ENCODE data around the gene ADCY7. TPM values are rescaled to one million over a fixed set of nuclear protein-coding genes. Genes with fewer than 3 reads are reported as not detected.

Gene ADCY7
- total RNA-seq, 1 donor from 2014 or later: 78.0 TPM

DNA sequence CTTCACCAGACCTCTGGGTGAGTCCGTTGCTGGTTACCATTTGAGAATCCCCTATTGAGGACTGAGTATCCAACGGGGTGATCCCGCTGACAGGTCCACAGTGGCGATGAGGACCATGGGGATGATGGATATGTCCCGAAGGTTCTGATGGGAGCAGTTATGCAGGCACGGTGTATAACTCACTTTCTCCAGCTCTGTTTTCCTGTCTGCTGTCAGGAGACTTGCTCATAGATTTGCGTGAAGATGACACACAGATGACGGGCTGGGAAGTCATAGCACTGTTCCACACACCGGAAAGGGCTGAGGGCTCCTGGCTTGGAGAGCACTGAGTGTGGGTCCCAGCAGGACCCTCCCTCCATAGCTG is 22.2 kb upstream of the ADCY7 start:
- peaks cover 16% of the 10 kb centered on the region for H3K4me1 Mint-ChIP-seq (ENCODE audit: low read depth)
- peaks cover 12% of the 10 kb centered on the region for H3K27me3 Mint-ChIP-seq (ENCODE audit: insufficient read depth)
- H3K9me3 Mint-ChIP-seq: no peaks in the 10 kb centered on the region
- DNase-seq (ENCODE audit: low spot score): no peak
- intact Hi-C loops (cut with micrococcal nuclease): loop anchor here (2.0 kb wide), 1 partner anchor 31 kb away; no protein-coding TSS in a partner anchor
- H3K27ac Mint-ChIP-seq: no peak overlapping the region
- no peak overlapping the region for H3K4me3 Mint-ChIP-seq
- no peaks in the 10 kb centered on the region for H3K36me3 Mint-ChIP-seq (ENCODE audit: low read depth)

- H3K27me3 Mint-ChIP-seq (ENCODE audit: insufficient read depth): peaks cover 12% of the 10 kb centered on the region
- H3K36me3 Mint-ChIP-seq (ENCODE audit: low read depth): no peaks in the 10 kb centered on the region
- H3K9me3 Mint-ChIP-seq: no peaks in the 10 kb centered on the region
- peaks cover 16% of the 10 kb centered on the region for H3K4me1 Mint-ChIP-seq (ENCODE audit: low read depth)
- intact Hi-C loops (cut with micrococcal nuclease): loop anchor here (1.0 to 5.0 kb wide), 4 partner anchors 20 to 73 kb away; no protein-coding TSS in a partner anchor
- peak overlapping the region; percentile 83 for H3K4me3 Mint-ChIP-seq
- no peak for DNase-seq (ENCODE audit: low spot score)
- H3K27ac Mint-ChIP-seq: peak overlapping the region; percentile 71
Measured at GRCh38 chr16:50244504-50245416, 21.6 kb upstream of the ADCY7 start.

DNA sequence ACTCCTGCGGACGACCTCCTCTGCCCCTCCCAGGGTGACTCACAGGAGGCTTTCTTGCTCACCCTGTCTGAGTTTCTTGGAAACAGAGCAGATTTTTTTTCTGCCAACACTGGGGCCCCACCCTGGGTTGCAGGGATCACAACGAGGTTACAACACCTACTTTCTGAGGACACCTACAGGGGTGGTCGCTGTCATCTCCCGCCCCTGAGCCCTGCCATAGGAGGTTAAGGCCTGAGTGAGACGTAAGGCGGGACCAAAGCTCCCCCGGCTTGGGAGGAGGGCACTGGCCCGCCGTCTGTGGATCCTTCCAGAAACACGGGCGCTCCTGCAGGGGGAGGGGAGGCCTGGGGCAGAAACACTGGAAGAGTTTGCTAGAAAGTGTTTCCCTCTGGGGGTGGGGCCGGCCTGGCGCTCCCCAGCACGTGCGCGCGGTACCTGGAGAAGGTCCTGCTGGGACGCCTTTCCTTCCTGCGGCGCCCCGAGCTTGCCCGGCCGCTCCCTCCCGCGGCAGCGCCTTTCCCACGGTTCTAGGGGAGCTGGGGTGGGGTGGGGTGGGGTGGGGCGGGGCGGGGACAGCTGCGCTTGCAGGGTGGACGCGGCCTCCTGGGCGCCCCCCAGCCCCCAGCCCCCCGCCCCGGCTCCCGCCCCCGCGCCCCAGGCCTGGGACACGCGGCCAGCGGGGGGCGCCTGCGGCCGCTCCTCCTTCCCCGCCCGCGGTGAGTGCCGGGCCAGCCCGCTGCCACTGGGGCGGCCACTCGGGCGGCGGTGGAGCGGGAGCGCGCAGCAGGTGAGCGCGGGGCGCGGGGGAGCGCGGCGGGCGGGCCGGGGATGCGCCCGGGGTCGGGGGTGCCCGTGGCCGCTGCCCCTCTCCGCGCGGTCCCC is 20.7 kb upstream of the ADCY7 start:
- H3K36me3 Mint-ChIP-seq (ENCODE audit: low read depth): no peaks in the 10 kb centered on the region
- H3K27ac Mint-ChIP-seq: peak overlapping the region; percentile 71
- DNase-seq (ENCODE audit: low spot score): peak; percentile 34
- peaks cover 16% of the 10 kb centered on the region for H3K4me1 Mint-ChIP-seq (ENCODE audit: low read depth)
- no peaks in the 10 kb centered on the region for H3K9me3 Mint-ChIP-seq
- peaks cover 6% of the 10 kb centered on the region for H3K27me3 Mint-ChIP-seq (ENCODE audit: insufficient read depth)
- intact Hi-C loops (cut with micrococcal nuclease): loop anchor here (1.0 to 5.0 kb wide), 4 partner anchors 19 to 72 kb away; no protein-coding TSS in a partner anchor
- H3K4me3 Mint-ChIP-seq: peak overlapping the region; percentile 83

- Mint-ChIP-seq H3K4me3 (peak overlapping the region; percentile 76), H3K27me3 (ENCODE audit: insufficient read depth) (peaks cover 6% of the 10 kb centered on the region), H3K9me3 (no peaks in the 10 kb centered on the region), H3K4me1 (ENCODE audit: low read depth) (peaks cover 16% of the 10 kb centered on the region), H3K36me3 (ENCODE audit: low read depth) (no peaks in the 10 kb centered on the region), H3K27ac (no peak overlapping the region)
- intact Hi-C loops (cut with micrococcal nuclease): loop anchor here (5.0 kb wide), 1 partner anchor 71 kb away; no protein-coding TSS in a partner anchor
- no peak for DNase-seq (ENCODE audit: low spot score)
Measured at GRCh38 chr16:50246299-50247122, 19.8 kb upstream of the ADCY7 start.

- Mint-ChIP-seq H3K4me1 (ENCODE audit: low read depth) (peaks cover 16% of the 10 kb centered on the region), H3K27me3 (ENCODE audit: insufficient read depth) (peaks cover 6% of the 10 kb centered on the region), H3K27ac (peak overlapping the region; percentile 61), H3K9me3 (no peaks in the 10 kb centered on the region), H3K4me3 (peak overlapping the region; percentile 78), H3K36me3 (ENCODE audit: low read depth) (no peaks in the 10 kb centered on the region)
- intact Hi-C loops (cut with micrococcal nuclease): loop anchor here (5.0 kb wide), 1 partner anchor 70 kb away; no protein-coding TSS in a partner anchor
- no peak for DNase-seq (ENCODE audit: low spot score)
Measured at GRCh38 chr16:50247123-50247905, 19.0 kb upstream of the ADCY7 start.

- H3K4me1 Mint-ChIP-seq (ENCODE audit: low read depth): peaks cover 16% of the 10 kb centered on the region
- no peaks in the 10 kb centered on the region for H3K9me3 Mint-ChIP-seq
- no peak for DNase-seq (ENCODE audit: low spot score)
- no peaks in the 10 kb centered on the region for H3K36me3 Mint-ChIP-seq (ENCODE audit: low read depth)
- H3K27ac Mint-ChIP-seq: peak overlapping the region; percentile 61
- H3K4me3 Mint-ChIP-seq: peak overlapping the region; percentile 78
- intact Hi-C loops (cut with micrococcal nuclease): loop anchor here (5.0 kb wide), 1 partner anchor 69 kb away; no protein-coding TSS in a partner anchor
- peaks cover 4% of the 10 kb centered on the region for H3K27me3 Mint-ChIP-seq (ENCODE audit: insufficient read depth)
Measured at GRCh38 chr16:50247906-50248608, 18.3 kb upstream of the ADCY7 start.

GRCh38 chr16:50248845-50249244 is 17.5 kb upstream of the ADCY7 start:
- intact Hi-C loops (cut with micrococcal nuclease): loop anchor here (5.0 kb wide), 1 partner anchor 68 kb away; no protein-coding TSS in a partner anchor
- Mint-ChIP-seq H3K27ac (no peak overlapping the region), H3K9me3 (no peaks in the 10 kb centered on the region), H3K27me3 (ENCODE audit: insufficient read depth) (peaks cover 4% of the 10 kb centered on the region), H3K4me3 (peak overlapping the region; percentile 26), H3K36me3 (ENCODE audit: low read depth) (no peaks in the 10 kb centered on the region), H3K4me1 (ENCODE audit: low read depth) (peaks cover 16% of the 10 kb centered on the region)
- no peak for DNase-seq (ENCODE audit: low spot score)

- Mint-ChIP-seq H3K4me1 (ENCODE audit: low read depth) (peaks cover 8% of the 10 kb centered on the region), H3K9me3 (no peaks in the 10 kb centered on the region)
- intact Hi-C loops (cut with micrococcal nuclease): no loop called here
Measured at GRCh38 chr16:50251375-50252081, 14.8 kb upstream of the ADCY7 start.

GRCh38 chr16:50252082-50252611 is 14.2 kb upstream of the ADCY7 start:
- Mint-ChIP-seq H3K27me3 (ENCODE audit: insufficient read depth) (peaks cover 20% of the 10 kb centered on the region), H3K36me3 (ENCODE audit: low read depth) (no peaks in the 10 kb centered on the region), H3K27ac (no peak overlapping the region), H3K4me3 (no peak overlapping the region), H3K9me3 (no peaks in the 10 kb centered on the region), H3K4me1 (ENCODE audit: low read depth) (peaks cover 4% of the 10 kb centered on the region)
- intact Hi-C loops (cut with micrococcal nuclease): no loop called here
- no peak for DNase-seq (ENCODE audit: low spot score)

More at GRCh38 chr16:50251375-50252081, 14.8 kb upstream of the ADCY7 start:
- DNase-seq (ENCODE audit: low spot score): no peak
- peaks cover 14% of the 10 kb centered on the region for H3K27me3 Mint-ChIP-seq (ENCODE audit: insufficient read depth)
- no peaks in the 10 kb centered on the region for H3K36me3 Mint-ChIP-seq (ENCODE audit: low read depth)
- H3K4me3 Mint-ChIP-seq: no peak overlapping the region
- H3K27ac Mint-ChIP-seq: no peak overlapping the region

DNA sequence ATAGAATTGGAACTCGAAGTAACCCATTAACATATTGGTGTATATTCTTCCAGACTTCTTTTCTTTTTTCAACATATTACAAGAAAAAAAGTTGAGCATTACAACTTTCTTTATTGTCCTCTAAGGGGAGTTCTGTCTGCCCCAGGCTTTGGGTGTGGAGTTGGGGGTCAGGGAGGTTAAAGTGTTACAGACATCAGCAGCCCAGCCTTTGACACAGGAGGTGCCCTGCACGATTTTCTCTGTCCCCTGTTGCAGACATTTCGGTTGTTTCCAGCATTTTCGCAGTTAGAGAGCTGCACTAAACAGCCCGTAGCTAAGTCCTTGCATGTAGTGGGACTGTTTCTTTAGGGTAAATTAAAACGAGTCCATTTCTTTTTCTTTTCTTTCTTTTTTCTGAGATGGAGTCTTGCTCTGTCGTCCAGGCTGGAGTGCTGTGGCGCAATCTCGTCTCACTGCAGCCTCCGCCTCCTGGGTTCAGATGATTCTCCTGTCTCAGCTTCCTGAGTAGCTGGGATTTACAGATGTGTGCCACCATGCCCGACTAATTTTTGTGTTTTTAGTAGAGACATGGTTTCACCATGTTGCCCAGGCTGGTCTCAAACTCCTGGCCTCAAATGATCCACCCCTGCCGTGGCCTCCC is 13.4 kb upstream of the ADCY7 start:
- intact Hi-C loops (cut with micrococcal nuclease): no loop called here
- H3K4me1 Mint-ChIP-seq (ENCODE audit: low read depth): no peaks in the 10 kb centered on the region
- no peak overlapping the region for H3K27ac Mint-ChIP-seq
- H3K9me3 Mint-ChIP-seq: no peaks in the 10 kb centered on the region
- H3K36me3 Mint-ChIP-seq (ENCODE audit: low read depth): no peaks in the 10 kb centered on the region
- H3K4me3 Mint-ChIP-seq: no peak overlapping the region
- peaks cover 27% of the 10 kb centered on the region for H3K27me3 Mint-ChIP-seq (ENCODE audit: insufficient read depth)
- DNase-seq (ENCODE audit: low spot score): no peak
